SK-N-MC (cell line): ENCODE measurements around the gene KLK13.

Experiments used
- DNase-seq: peaks from one replicate; pipeline ENCODE4 v3.0.0-alpha.2; 2011; ENCODE audit warnings: low read depth, low spot score
- H3K27ac ChIP-seq: fragments of 200-600 bp; sonication (generic); 2 replicates; pipeline ENCODE4 v1.5.1; 2016; ENCODE audit warnings: mixed run types
- H3K36me3 ChIP-seq: fragments of 200-600 bp; sonication (generic); 2 replicates; pipeline ENCODE4 v1.6.1; 2017; ENCODE audit warnings: antibody characterized with exemption, low read length, mixed read lengths; ENCODE audit not compliant: insufficient read depth
- H3K4me3 ChIP-seq: fragments of 200-600 bp; sonication (generic); 2 replicates; pipeline ENCODE4 v1.5.1; 2016
- H3K9ac ChIP-seq: fragments of 200-600 bp; sonication (generic); 2 replicates; pipeline ENCODE4 v1.8.0; 2017; ENCODE audit warnings: mixed run types, mixed read lengths; ENCODE audit not compliant: insufficient read length
- H3K9me3 ChIP-seq: fragments of 200-600 bp; sonication (generic); 2 replicates; pipeline ENCODE4 v1.6.1; 2017; ENCODE audit warnings: low read depth, mild to moderate bottlenecking, antibody characterized with exemption, low read length, moderate library complexity, mixed read lengths
- EZH2 ChIP-seq: fragments of 200-600 bp; sonication (generic); IDR thresholded peaks from one replicate; pipeline ENCODE4 v1.6.1; 2017; ENCODE audit warnings: antibody characterized with exemption
- FOXP2 ChIP-seq: optimal IDR thresholded peaks from 2 replicates; pipeline ENCODE3; 2011; ENCODE audit warnings: mild to moderate bottlenecking, moderate library complexity; ENCODE audit not compliant: insufficient read depth; ENCODE audit errors: extremely low read length, control extremely low read depth
- POLR2AphosphoS5 ChIP-seq: IDR thresholded peaks from 2 replicates; pipeline ENCODE4 v1.6.1; 2012; ENCODE audit warnings: mild to moderate bottlenecking, low read depth, low read length, borderline replicate concordance

Gene KLK13

DNA sequence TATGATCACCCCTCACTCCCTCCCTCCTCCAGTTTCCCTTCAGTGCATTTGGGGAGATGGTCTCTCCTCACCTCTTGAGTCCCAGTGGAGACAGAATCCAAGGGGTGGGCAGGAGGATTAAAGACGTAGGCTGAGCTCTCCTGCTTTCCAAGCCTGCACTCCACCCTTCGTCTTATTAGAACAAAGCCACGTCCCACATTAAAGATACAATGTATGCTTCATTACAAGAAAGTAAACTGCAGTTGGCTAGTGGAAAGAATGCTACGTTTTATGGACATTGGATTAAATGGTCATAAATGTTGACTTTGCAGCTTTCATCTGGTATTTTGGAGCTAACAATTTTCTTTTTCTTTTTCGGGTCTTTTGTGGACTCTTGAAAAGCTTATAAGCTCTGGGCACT lies 37.0 kb downstream of the KLK13 start:
- TF ChIP-seq FOXP2 (no peak), EZH2 (no peak), POLR2AphosphoS5 (no peak)
- H3K9me3 ChIP-seq, result no peaks in the 10 kb centered on the region
- no peak overlapping the region for H3K4me3 ChIP-seq
- no peaks in the 10 kb centered on the region for H3K36me3 ChIP-seq
- no peak overlapping the region for H3K27ac ChIP-seq
- H3K9ac ChIP-seq, result no peak overlapping the region
- DNase-seq, result no peak

DNA sequence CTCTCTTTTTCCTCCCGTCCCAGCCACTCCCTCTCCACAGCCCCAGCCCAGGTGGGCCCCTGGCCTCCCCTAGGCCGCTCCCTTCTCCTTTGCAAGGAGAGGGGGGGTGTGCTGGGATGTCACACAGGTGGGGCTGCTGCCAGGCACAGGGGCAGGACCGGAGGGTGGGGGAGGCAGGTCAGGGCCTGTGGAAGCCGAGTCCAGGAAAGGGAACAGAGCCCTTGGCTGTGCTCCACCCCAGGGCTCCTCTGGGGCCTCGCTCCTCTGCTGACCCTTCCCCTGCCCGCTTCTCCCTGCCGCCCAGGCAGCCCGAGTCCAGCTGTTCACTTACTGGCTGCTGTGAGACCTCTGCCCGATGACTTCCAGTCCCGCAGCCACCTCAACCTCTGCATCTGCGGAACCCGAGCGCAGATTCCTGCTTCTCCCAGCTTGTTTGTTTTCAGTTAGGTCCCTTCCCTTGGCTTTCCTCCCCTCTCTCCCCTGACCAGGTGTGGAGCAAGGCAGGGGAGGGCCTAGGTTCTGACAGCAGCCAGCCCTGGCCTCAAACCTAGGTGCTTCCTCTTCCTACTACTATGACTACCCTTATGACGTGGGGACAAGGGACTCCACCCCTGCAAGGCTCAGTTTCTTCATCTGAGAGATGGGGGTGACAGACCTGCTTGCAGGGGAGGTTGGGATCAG lies 37.6 kb downstream of the KLK13 start:
- Histone ChIP-seq H3K9ac (no peak overlapping the region), H3K9me3 (no peaks in the 10 kb centered on the region), H3K4me3 (no peak overlapping the region), H3K36me3 (no peaks in the 10 kb centered on the region), H3K27ac (no peak overlapping the region)
- DNase-seq, result no peak
- TF ChIP-seq FOXP2 (no peak), POLR2AphosphoS5 (no peak), EZH2 (no peak)

DNA sequence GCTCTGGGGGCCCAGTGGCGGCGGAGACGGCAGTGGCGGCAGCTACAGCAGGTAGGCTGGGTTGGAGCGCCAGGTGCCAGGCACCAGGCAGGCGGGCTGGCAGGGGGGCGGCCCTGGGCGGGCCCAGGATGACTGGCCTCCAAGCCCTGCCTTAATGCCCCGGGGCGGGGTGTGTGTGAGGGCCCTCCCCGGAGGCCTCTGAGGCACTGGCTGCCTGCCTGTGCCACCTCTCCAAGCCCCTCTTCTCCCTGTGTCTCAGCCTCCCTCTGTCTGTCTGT lies 38.4 kb downstream of the KLK13 start, which contains the start of gene KLK11:
Gene KLK11 (minus strand): TSS at position 63 of the 278 bp plus-strand sequence. CDS start 985 bp downstream, outside the sequence.
- no peak for DNase-seq
- TF ChIP-seq EZH2, result no peak
- TF ChIP-seq FOXP2, result no peak
- TF ChIP-seq POLR2AphosphoS5, result no peak
- H3K4me3 ChIP-seq, result no peak within 1 kb of the TSS
- no peak within 1 kb of the TSS for H3K9ac ChIP-seq
- no peak within 1 kb of the TSS for H3K27ac ChIP-seq
- H3K36me3 ChIP-seq, result no peaks in the 10 kb centered on the region
- no peaks in the 10 kb centered on the region for H3K9me3 ChIP-seq

DNA sequence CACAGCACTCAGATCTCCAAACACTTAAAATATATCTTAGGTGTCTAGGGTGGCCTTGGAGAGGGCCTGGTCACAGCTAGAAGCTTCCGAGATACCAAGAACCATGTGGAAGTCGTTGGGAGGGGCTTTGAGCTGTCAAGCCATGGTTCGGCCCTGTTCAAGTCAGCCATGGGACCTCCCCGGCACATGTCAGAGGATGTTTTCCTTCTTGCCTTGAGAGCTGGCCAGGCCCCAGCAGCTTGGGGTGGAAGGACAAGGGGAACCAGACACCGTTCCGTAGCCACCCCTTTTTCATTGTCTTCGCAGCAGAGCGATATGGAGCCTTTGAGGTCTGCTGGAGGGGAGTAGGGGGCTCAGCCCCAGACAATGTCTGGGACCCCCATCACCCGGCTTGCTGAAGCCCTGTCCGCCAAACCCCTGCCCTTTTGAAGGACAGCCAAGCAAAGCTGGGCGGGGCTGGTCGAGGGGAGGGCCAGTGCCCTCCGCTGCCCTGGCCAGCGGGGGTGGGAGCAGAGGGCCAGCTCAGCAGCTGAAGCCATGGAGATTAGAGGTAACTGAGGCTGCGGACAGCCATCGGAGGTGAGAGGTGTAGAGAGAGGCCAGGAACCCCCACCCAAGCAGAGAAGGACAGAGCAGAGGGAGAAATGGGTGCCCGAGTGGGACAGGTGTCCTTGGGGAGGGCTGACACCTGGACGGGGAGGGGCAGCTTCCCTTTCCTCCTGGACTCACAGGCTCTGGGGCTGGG lies 38.9 kb downstream of the KLK13 start:
- H3K27ac ChIP-seq, result no peak overlapping the region
- no peaks in the 10 kb centered on the region for H3K9me3 ChIP-seq
- no peak for TF ChIP-seq POLR2AphosphoS5
- no peak for TF ChIP-seq FOXP2
- TF ChIP-seq EZH2, result no peak
- no peaks in the 10 kb centered on the region for H3K36me3 ChIP-seq
- no peak for DNase-seq
- no peak overlapping the region for H3K9ac ChIP-seq
- no peak overlapping the region for H3K4me3 ChIP-seq

DNA sequence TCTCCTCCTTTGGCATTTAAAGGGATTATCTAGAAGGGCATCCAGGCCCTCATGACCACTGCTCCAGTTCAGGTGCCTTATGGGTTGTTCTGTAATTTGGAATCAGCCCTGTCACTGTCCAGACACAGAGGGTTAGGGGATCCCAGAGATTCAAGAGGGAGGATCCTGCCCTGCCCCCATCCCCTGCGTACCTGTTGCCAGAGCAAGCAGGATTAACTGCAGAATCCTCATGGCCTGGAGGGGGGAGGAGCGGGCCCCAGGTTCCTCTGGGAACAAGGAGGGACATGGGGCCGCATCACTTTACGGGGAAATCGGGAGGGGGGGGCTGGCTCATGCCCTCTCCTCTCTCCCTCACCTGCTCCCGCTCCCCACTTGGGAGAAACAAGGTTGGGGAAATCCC lies 39.5 kb downstream of the KLK13 start:
- no peak for DNase-seq
- Histone ChIP-seq H3K9ac (no peak overlapping the region), H3K9me3 (no peaks in the 10 kb centered on the region), H3K36me3 (no peaks in the 10 kb centered on the region), H3K4me3 (no peak overlapping the region), H3K27ac (no peak overlapping the region)
- no peak for TF ChIP-seq EZH2
- no peak for TF ChIP-seq FOXP2
- no peak for TF ChIP-seq POLR2AphosphoS5

DNA sequence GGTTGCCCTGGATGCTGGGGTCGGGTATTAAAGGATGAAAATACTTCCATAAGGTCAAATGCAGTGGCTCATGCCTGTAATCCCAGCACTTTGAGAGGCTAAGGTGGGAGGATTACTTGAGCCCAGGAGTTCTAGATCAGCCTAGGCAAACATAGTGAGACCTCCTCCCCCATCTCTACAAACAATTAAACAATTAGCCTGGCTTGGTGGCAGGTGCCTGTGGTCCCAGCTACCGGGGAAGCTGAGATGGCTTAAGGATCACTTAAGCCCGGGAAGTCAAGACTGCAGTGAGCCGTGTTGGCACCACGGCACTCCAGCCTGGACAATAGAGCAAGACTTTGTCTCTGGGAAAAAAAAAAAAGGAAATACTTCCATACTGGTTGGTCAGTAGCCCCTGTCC lies 40.0 kb downstream of the KLK13 start:
- no peak for TF ChIP-seq FOXP2
- TF ChIP-seq POLR2AphosphoS5, result no peak
- TF ChIP-seq EZH2, result no peak
- no peak for DNase-seq
- H3K9ac ChIP-seq, result no peak overlapping the region
- H3K4me3 ChIP-seq, result no peak overlapping the region
- no peaks in the 10 kb centered on the region for H3K9me3 ChIP-seq
- no peak overlapping the region for H3K27ac ChIP-seq
- no peaks in the 10 kb centered on the region for H3K36me3 ChIP-seq

DNA sequence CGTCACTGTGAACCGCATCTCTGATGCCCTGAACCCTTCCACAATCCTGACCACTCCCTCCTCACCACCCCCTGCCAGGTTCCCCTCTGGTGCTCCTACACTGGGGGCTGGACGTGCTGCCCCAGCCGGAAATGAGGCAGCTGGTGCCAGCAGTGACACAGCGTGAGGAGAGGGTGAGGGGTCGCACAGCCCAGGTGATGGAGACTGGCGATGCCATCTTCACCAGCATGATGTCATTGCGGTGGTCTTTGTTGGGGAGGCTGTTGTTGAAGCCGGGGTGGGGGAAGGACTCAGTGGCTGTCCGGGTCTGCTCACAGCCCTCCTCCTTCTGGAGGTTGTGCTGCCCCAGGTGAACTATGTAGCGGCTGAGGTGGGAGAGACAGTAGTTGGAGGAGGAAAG lies 40.9 kb downstream of the KLK13 start:
- no peaks in the 10 kb centered on the region for H3K9me3 ChIP-seq
- no peaks in the 10 kb centered on the region for H3K36me3 ChIP-seq
- no peak overlapping the region for H3K27ac ChIP-seq
- no peak overlapping the region for H3K4me3 ChIP-seq
- DNase-seq, result no peak
- TF ChIP-seq FOXP2, result no peak
- TF ChIP-seq POLR2AphosphoS5, result no peak
- no peak for TF ChIP-seq EZH2
- H3K9ac ChIP-seq, result no peak overlapping the region

DNA sequence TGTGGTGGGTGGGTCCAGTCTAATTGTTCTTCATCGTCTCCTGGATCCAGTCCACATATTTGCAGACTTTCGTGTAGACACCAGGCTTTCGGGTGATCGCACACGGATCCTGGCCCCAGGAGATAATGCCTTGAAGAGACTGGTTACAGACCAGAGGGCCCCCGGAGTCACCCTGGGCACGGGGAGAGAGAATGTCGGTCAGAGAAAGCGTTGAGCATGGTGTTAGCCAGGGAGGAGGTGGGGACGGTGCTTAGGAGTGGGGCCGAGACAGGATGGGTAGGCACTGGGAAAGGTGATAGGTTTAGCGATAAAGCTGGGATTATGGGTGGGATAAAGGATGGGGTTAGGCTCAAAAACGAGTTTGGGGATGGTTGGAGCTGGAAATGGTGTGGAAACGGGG lies 42.4 kb downstream of the KLK13 start:
- Histone ChIP-seq H3K9ac (no peak overlapping the region), H3K4me3 (no peak overlapping the region), H3K36me3 (no peaks in the 10 kb centered on the region), H3K9me3 (no peaks in the 10 kb centered on the region), H3K27ac (no peak overlapping the region)
- no peak for DNase-seq
- no peak for TF ChIP-seq POLR2AphosphoS5
- TF ChIP-seq FOXP2, result no peak
- no peak for TF ChIP-seq EZH2
